H9 (cell line): ENCODE data around the gene MADCAM1. TPM values are rescaled to one million over a fixed set of nuclear protein-coding genes. Genes with fewer than 3 reads are reported as not detected.
A peak's percentile ranks its signal among the peaks of the same experiment; 100 is the strongest.

ENCODE experiments used
- DNase-seq: peaks from one replicate; pipeline ENCODE4 v3.0.0-alpha.2; 2017
- H2AFZ ChIP-seq: one replicate; pipeline ENCODE4 v1.6.1; 2013; ENCODE audit warnings: mild to moderate bottlenecking, low read length, control low read depth, moderate library complexity
- H2AK5ac ChIP-seq: 2 replicates; pipeline ENCODE4 v1.6.1; 2013; ENCODE audit warnings: low read length, control low read depth, mixed read lengths; ENCODE audit not compliant: insufficient read length
- H2BK120ac ChIP-seq: one replicate; pipeline ENCODE4 v1.6.1; 2013; ENCODE audit warnings: low read depth, mild to moderate bottlenecking, low read length, control low read depth, inconsistent platforms; ENCODE audit not compliant: poor library complexity, severe bottlenecking
- H2BK12ac ChIP-seq: 2 replicates; pipeline ENCODE4 v1.6.1; 2013; ENCODE audit warnings: low read length, control low read depth, mixed read lengths, low read depth; ENCODE audit not compliant: insufficient read length
- H2BK15ac ChIP-seq: 2 replicates; pipeline ENCODE4 v1.6.1; 2013; ENCODE audit warnings: low read depth, low read length, control low read depth
- H2BK20ac ChIP-seq: one replicate; pipeline ENCODE4 v1.6.1; 2013; ENCODE audit warnings: low read depth, mild to moderate bottlenecking, low read length, control low read depth, inconsistent platforms; ENCODE audit not compliant: poor library complexity, severe bottlenecking
- H2BK5ac ChIP-seq: 2 replicates; pipeline ENCODE4 v1.6.1; 2013; ENCODE audit warnings: low read length, control low read depth, mixed read lengths; ENCODE audit not compliant: insufficient read length
- H3K14ac ChIP-seq: 2 replicates; pipeline ENCODE4 v1.6.1; 2013; ENCODE audit warnings: low read length, control low read depth; ENCODE audit not compliant: insufficient read depth
- H3K18ac ChIP-seq: 2 replicates; pipeline ENCODE4 v1.6.1; 2013; ENCODE audit warnings: low read depth, mild to moderate bottlenecking, mixed read lengths, low read length, control low read depth; ENCODE audit not compliant: insufficient read length
- H3K23ac ChIP-seq: 2 replicates; pipeline ENCODE4 v1.6.1; 2013; ENCODE audit warnings: low read length, control low read depth, mixed read lengths, low read depth; ENCODE audit not compliant: insufficient read length
- H3K23me2 ChIP-seq: 2 replicates; pipeline ENCODE4 v1.6.1; 2013; ENCODE audit warnings: low read depth, mild to moderate bottlenecking, mixed read lengths, low read length, control low read depth; ENCODE audit not compliant: insufficient read length, poor library complexity, severe bottlenecking
- H3K27ac ChIP-seq: 2 replicates; pipeline ENCODE4 v1.5.1; 2013; ENCODE audit warnings: low read length, control low read depth, mixed read lengths, low read depth; ENCODE audit not compliant: insufficient read length
- H3K27me3 ChIP-seq: 2 replicates; pipeline ENCODE4 v1.6.1; 2013; ENCODE audit warnings: low read length, control low read depth, inconsistent platforms; ENCODE audit not compliant: insufficient read depth
- H3K4ac ChIP-seq: 2 replicates; pipeline ENCODE4 v1.6.1; 2013; ENCODE audit warnings: low read depth, mild to moderate bottlenecking, control low read depth, inconsistent platforms, low read length, moderate library complexity
- H3K4me1 ChIP-seq: 2 replicates; pipeline ENCODE4 v1.6.1; 2013; ENCODE audit warnings: low read length, control low read depth, inconsistent platforms; ENCODE audit not compliant: insufficient read depth
- H3K4me2 ChIP-seq: 2 replicates; pipeline ENCODE4 v1.6.1; 2013; ENCODE audit warnings: low read length, control low read depth, mixed read lengths; ENCODE audit not compliant: insufficient read length, insufficient read depth
- H3K56ac ChIP-seq: 2 replicates; pipeline ENCODE4 v1.6.1; 2013; ENCODE audit warnings: low read depth, mild to moderate bottlenecking, mixed read lengths, low read length, control low read depth; ENCODE audit not compliant: insufficient read length
- H3K79me1 ChIP-seq: 2 replicates; pipeline ENCODE4 v1.6.1; 2013; ENCODE audit warnings: low read depth, mild to moderate bottlenecking, moderate library complexity, low read length, control low read depth, inconsistent platforms; ENCODE audit not compliant: insufficient read depth, poor library complexity, severe bottlenecking
- H3K79me2 ChIP-seq: 2 replicates; pipeline ENCODE4 v1.6.1; 2013; ENCODE audit warnings: low read length, control low read depth, inconsistent platforms; ENCODE audit not compliant: insufficient read depth
- H3K9ac ChIP-seq: 2 replicates; pipeline ENCODE4 v1.6.1; 2013; ENCODE audit warnings: low read length, control low read depth, mixed read lengths; ENCODE audit not compliant: insufficient read length; ENCODE audit errors: extremely low read depth
- H3K9me3 ChIP-seq: one replicate; pipeline ENCODE4 v1.6.1; 2013; ENCODE audit warnings: low read depth, low read length, inconsistent platforms; ENCODE audit not compliant: control insufficient read depth
- H3T11ph ChIP-seq: one replicate; pipeline ENCODE4 v1.6.1; 2013; ENCODE audit warnings: mild to moderate bottlenecking, low read length, control low read depth, inconsistent platforms
- H4K20me1 ChIP-seq: one replicate; pipeline ENCODE4 v1.6.1; 2013; ENCODE audit not compliant: control insufficient read depth, insufficient read length, insufficient read depth
- H4K5ac ChIP-seq: 2 replicates; pipeline ENCODE4 v1.6.1; 2013; ENCODE audit warnings: low read depth, mild to moderate bottlenecking, mixed read lengths, low read length, control low read depth; ENCODE audit not compliant: insufficient read length
- H4K8ac ChIP-seq: replicated peaks from 2 replicates; pipeline ENCODE4 v1.6.1; 2013; ENCODE audit warnings: low read length, control low read depth, mixed read lengths, low read depth; ENCODE audit not compliant: insufficient read length
- H4K91ac ChIP-seq: 2 replicates; pipeline ENCODE4 v1.6.1; 2013; ENCODE audit warnings: low read depth, mild to moderate bottlenecking, moderate library complexity, mixed read lengths, low read length, control low read depth; ENCODE audit not compliant: insufficient read length
- H3K27ac Mint-ChIP-seq, 3 experiments: 2 replicates in 2 of 3; 3 replicates in 1 of 3; pipeline ENCODE4 v1.8.0; 2020 to 2021; ENCODE audit warnings: mixed read lengths in 3 of 3, mild to moderate bottlenecking in 1 of 3, moderate library complexity in 1 of 3
- H3K27me3 Mint-ChIP-seq: 2 replicates; pipeline ENCODE4 v1.8.0; 2021; ENCODE audit warnings: low read depth, mild to moderate bottlenecking, moderate library complexity, mixed read lengths
- H3K36me3 Mint-ChIP-seq, 3 experiments: 2 replicates in 2 of 3; 3 replicates in 1 of 3; pipeline ENCODE4 v1.8.0; 2020 to 2021; ENCODE audit warnings: low read depth in 3 of 3, mixed read lengths in 3 of 3; ENCODE audit not compliant: insufficient read depth in 1 of 3
- H3K4me1 Mint-ChIP-seq, 2 experiments: 2 replicates each; pipeline ENCODE4 v1.8.0; 2020; ENCODE audit warnings: mixed read lengths in 2 of 2
- H3K4me3 Mint-ChIP-seq, 2 experiments: 2 replicates in 1 of 2; 3 replicates in 1 of 2; pipeline ENCODE4 v1.8.0; 2020 to 2021; ENCODE audit warnings: mild to moderate bottlenecking in 2 of 2, mixed read lengths in 2 of 2, moderate library complexity in 1 of 2
- H3K9me3 Mint-ChIP-seq, 2 experiments: 2 replicates in 1 of 2; 3 replicates in 1 of 2; pipeline ENCODE4 v1.8.0; 2020; ENCODE audit warnings: mild to moderate bottlenecking in 2 of 2, mixed read lengths in 2 of 2, moderate library complexity in 1 of 2
- CTCF ChIP-seq: fragments of 200-600 bp; sonication (generic); conservative IDR thresholded peaks from 3 replicates; pipeline ENCODE4 v1.8.0; 2021; ENCODE audit warnings: antibody characterized with exemption, mild to moderate bottlenecking
- WGBS: extraction: QIAGEN DNeasy Blood & Tissue Kit; methylation state at CpG from one replicate; pipeline ENCODE4 v1.1.7; 2013; ENCODE audit warnings: missing lambda C conversion rate, low lambda C conversion rate, mixed read lengths; ENCODE audit not compliant: insufficient read length; ENCODE audit errors: extremely low coverage; 5-methylcytosine and 5-hydroxymethylcytosine counted together
- total RNA-seq: library from RNA; stranded (reverse); gene quantifications from 2 replicates; pipeline ENCODE4 v1.2.1, GENCODE V29; 2021

MADCAM1 gene
- total RNA-seq, 1 experiment from 2014 or later = 1.2 TPM

- Mint-ChIP-seq H3K4me3 (no peak overlapping the region; a peak in 2 of 5 replicates), H3K4me1 (peaks cover 2 to 6% of the 10 kb centered on the region in 2 experiments; a peak in 2 of 4 replicates), H3K27me3 (peaks cover 33% of the 10 kb centered on the region), H3K36me3 (peaks cover 3 to 16% (median 3%) of the 10 kb centered on the region in 3 experiments; a peak in 5 of 7 replicates), H3K9me3 (no peaks in the 10 kb centered on the region; a peak in 1 of 5 replicates), H3K27ac (no peak overlapping the region)
- Histone ChIP-seq H3K79me2 (no peaks in the 10 kb centered on the region), H4K20me1 (no peaks in the 10 kb centered on the region), H3K23ac (no peak overlapping the region), H3K14ac (peak overlapping the region; percentile 67; the same call in 1 of the 2 replicates), H2BK120ac (no peak overlapping the region), H3K27me3 (no peaks in the 10 kb centered on the region), H2BK20ac (no peak overlapping the region), H4K5ac (no peak overlapping the region), H4K8ac (no peak overlapping the region), H2AK5ac (no peak overlapping the region), H3K4me2 (no peak overlapping the region), H2BK15ac (no peak overlapping the region), H3T11ph (no peak overlapping the region), H3K9me3 (no peaks in the 10 kb centered on the region), H2BK5ac (no peak overlapping the region), H3K27ac (no peak overlapping the region), H3K56ac (no peak overlapping the region), H2BK12ac (no peak overlapping the region), H3K4me1 (no peaks in the 10 kb centered on the region), H3K18ac (peak overlapping the region; percentile 76), H3K79me1 (no peaks in the 10 kb centered on the region), H2AFZ (no peak overlapping the region), H4K91ac (no peak overlapping the region), H3K9ac (no peak overlapping the region), H3K4ac (no peak overlapping the region), H3K23me2 (peaks cover 5% of the 10 kb centered on the region)
- no CpG with 5 or more reads among the region's 58 CpGs for WGBS
- TF ChIP-seq CTCF = peak; percentile 47; the same call in 2 of the 3 replicates
- DNase-seq = peak; percentile 82
Measured at GRCh38 chr19:518598-519231, 22.4 kb downstream of the MADCAM1 start.
